ENCODE data around the gene MTHFD1. TPM values are rescaled to one million over a fixed set of nuclear protein-coding genes. Genes with fewer than 3 reads are reported as not detected.

Gene MTHFD1
- total RNA-seq, 2 donors from 2014 or later = 165 to 297 TPM

Other genes starting within 250 kb of the MTHFD1 start
- gene ESR2, start 94.0 kb upstream of the MTHFD1 start, total RNA-seq = under 1 TPM in 1 of 2 donors, not detected in 1; 0.64 TPM
- 1 to 10 TPM; 2.0 to 2.2 TPM for gene AKAP5, start 77.1 kb downstream of the MTHFD1 start, total RNA-seq
- gene ZBTB25, start 115.5 kb downstream of the MTHFD1 start, total RNA-seq = 10 to 100 TPM; 15.2 to 21.4 TPM
- gene ZBTB1, start 116.4 kb downstream of the MTHFD1 start, total RNA-seq = 10 to 100 TPM; 42.5 to 46.8 TPM
- gene HSPA2, start 152.4 kb downstream of the MTHFD1 start, total RNA-seq = 10 to 100 TPM in 1 of 2 donors, 1 to 10 TPM in 1; 5.7 to 12.5 TPM
- gene PPP1R36, start 161.6 kb downstream of the MTHFD1 start, total RNA-seq = under 1 TPM in 1 of 2 donors, not detected in 1; 0.17 TPM

Data from natural killer cell treated with Interleukin-12 subunit alpha and Interleukin-12 subunit beta and Interleukin-15 and Interleukin-18, amount 100 ng/mL, for 72 hours (primary cell).